GM12878 (cell line): ENCODE data around the gene SSH2.

Experiments used
- REST ChIP-seq: IDR thresholded peaks from 2 replicates; pipeline ENCODE4 v1.6.1; 2012; ENCODE audit warnings: mild to moderate bottlenecking, low read depth, low read length
- ZZZ3 ChIP-seq: IDR thresholded peaks from 2 replicates; pipeline ENCODE4 v1.6.1; 2011; ENCODE audit warnings: low read depth; ENCODE audit not compliant: control insufficient read depth, insufficient read length

DNA sequence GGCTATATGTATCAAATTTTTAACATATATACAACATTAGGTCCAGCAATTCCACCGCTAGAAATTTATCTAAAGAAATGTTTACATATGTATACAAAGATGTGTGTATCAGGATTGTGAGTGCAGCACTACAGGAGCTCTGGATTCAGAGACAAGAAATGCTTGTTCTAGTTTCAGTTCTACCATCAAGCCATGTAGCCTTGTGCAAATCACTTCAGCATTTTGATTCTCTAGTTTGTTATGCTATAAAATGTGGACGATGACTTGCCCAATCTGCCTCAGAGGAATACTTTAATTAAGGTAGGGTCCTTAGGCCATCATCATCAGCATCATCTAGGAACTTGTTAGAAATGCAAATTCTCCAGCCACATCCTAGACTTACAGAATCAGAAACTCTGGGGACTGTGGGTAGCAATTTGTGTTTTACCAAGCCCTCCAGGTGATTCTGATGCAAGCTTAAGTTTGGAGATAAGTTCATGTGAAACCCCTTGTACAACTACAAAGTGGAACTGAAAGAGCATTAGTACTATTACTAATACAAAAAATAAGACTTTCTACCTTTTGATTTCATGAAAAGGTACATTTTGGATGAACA, 176.1 kb downstream of the SSH2 start:
- TF ChIP-seq ZZZ3 (no peak), REST (no peak)
